CD14-positive monocyte (primary cell): ENCODE results near the gene TP73. TPM values are rescaled to one million over a fixed set of nuclear protein-coding genes. Genes with fewer than 3 reads are reported as not detected.
A peak's percentile ranks its signal among the peaks of the same experiment; 100 is the strongest.
"Not testable (repeated sequence)": the region's sequence is repeated elsewhere in the genome, so short reads cannot be mapped to it uniquely, and the experiment has no call there.

Experiments
- DNase-seq, 3 donors: peaks; one replicate each; pipeline ENCODE4 v3.0.0-alpha.2; 2011 to 2022
- H2AFZ ChIP-seq: 2 replicates; pipeline ENCODE4 v1.6.0; 2012; ENCODE audit warnings: mild to moderate bottlenecking, low read depth, low read length, inconsistent platforms; ENCODE audit not compliant: insufficient read depth, poor library complexity, severe bottlenecking
- H3K27ac ChIP-seq, 2 donors: 1 replicate in 1 of 2; 2 replicates in 1 of 2; pipeline ENCODE4 v1.5.1; 2012 to 2013; ENCODE audit warnings: low read length in 2 of 2, control low read depth in 1 of 2, inconsistent platforms in 1 of 2, low read depth in 1 of 2, mild to moderate bottlenecking in 1 of 2
- H3K27me3 ChIP-seq, 2 donors: one replicate each; pipeline versions ENCODE4 v1.6.0 to v1.6.1; 2011 to 2013; ENCODE audit warnings: low read length in 2 of 2; ENCODE audit not compliant: control insufficient read depth in 2 of 2, insufficient read depth in 2 of 2
- H3K36me3 ChIP-seq, 2 donors: replicated peaks in 1 of 2; 1 replicate in 1 of 2; 2 replicates in 1 of 2; pipeline versions ENCODE4 v1.5.1 to v1.6.1; 2012 to 2013; ENCODE audit warnings: low read length in 2 of 2, control low read depth in 1 of 2, inconsistent platforms in 1 of 2, mild to moderate bottlenecking in 1 of 2; ENCODE audit not compliant: insufficient read depth in 2 of 2, control insufficient read depth in 1 of 2
- H3K4me1 ChIP-seq, 2 donors: 1 replicate in 1 of 2; 2 replicates in 1 of 2; pipeline versions ENCODE4 v1.5.1 to v1.6.1; 2012 to 2013; ENCODE audit warnings: low read length in 2 of 2, control low read depth in 1 of 2, inconsistent platforms in 1 of 2, mild to moderate bottlenecking in 1 of 2, moderate library complexity in 1 of 2; ENCODE audit not compliant: insufficient read depth in 2 of 2, control insufficient read depth in 1 of 2
- H3K4me2 ChIP-seq: replicated peaks from 2 replicates; pipeline ENCODE3; 2012; ENCODE audit warnings: low read length, moderate library complexity, mild to moderate bottlenecking; ENCODE audit not compliant: poor library complexity, severe bottlenecking; ENCODE audit errors: extremely low read depth
- H3K4me3 ChIP-seq, 3 experiments: fragments of 200-600 bp in 1 of 3; sonication (generic) in 1 of 3; replicated peaks in 1 of 3; 1 replicate in 2 of 3; 2 replicates in 1 of 3; pipeline ENCODE4 v1.5.1; 2011 to 2013; ENCODE audit warnings: low read length in 3 of 3, mild to moderate bottlenecking in 3 of 3, control low read depth in 2 of 3, low read depth in 2 of 3, inconsistent platforms in 1 of 3, moderate library complexity in 1 of 3
- H3K79me2 ChIP-seq: 2 replicates; pipeline ENCODE4 v1.6.0; 2012; ENCODE audit warnings: mild to moderate bottlenecking, control low read depth, inconsistent platforms, low read length, moderate library complexity; ENCODE audit not compliant: insufficient read depth
- H3K9ac ChIP-seq: 2 replicates; pipeline ENCODE4 v1.6.0; 2017; ENCODE audit warnings: low read length, mild to moderate bottlenecking; ENCODE audit not compliant: insufficient read depth, poor library complexity, severe bottlenecking
- H3K9me3 ChIP-seq, 2 donors: replicated peaks in 1 of 2; 1 replicate in 1 of 2; 2 replicates in 1 of 2; pipeline versions ENCODE4 v1.5.1 to v1.6.1; 2012 to 2013; ENCODE audit warnings: low read length in 2 of 2, control low read depth in 1 of 2; ENCODE audit not compliant: control insufficient read depth in 1 of 2, insufficient read depth in 1 of 2
- H4K20me1 ChIP-seq: 2 replicates; pipeline ENCODE4 v1.6.0; 2012; ENCODE audit warnings: mild to moderate bottlenecking, low read length, control low read depth, moderate library complexity; ENCODE audit not compliant: insufficient read depth
- H3K27ac Mint-ChIP-seq, 7 donors: one replicate each; pipeline ENCODE4 v1.8.0; 2020; ENCODE audit warnings: mild to moderate bottlenecking in 7 of 7, mixed read lengths in 7 of 7, moderate library complexity in 6 of 7, inconsistent platforms in 2 of 7
- H3K27me3 Mint-ChIP-seq, 3 donors: one replicate each; pipeline ENCODE4 v1.8.0; 2021 to 2022; ENCODE audit warnings: low read depth in 3 of 3, mild to moderate bottlenecking in 3 of 3, mixed read lengths in 3 of 3, moderate library complexity in 3 of 3, inconsistent platforms in 1 of 3
- H3K36me3 Mint-ChIP-seq, 2 donors: one replicate each; pipeline ENCODE4 v1.8.0; 2020; ENCODE audit warnings: mixed read lengths in 2 of 2, inconsistent platforms in 1 of 2, mild to moderate bottlenecking in 1 of 2
- H3K4me1 Mint-ChIP-seq: one replicate; pipeline ENCODE4 v1.8.0; 2020; ENCODE audit warnings: mild to moderate bottlenecking, mixed read lengths
- H3K4me3 Mint-ChIP-seq, 2 donors: one replicate each; pipeline ENCODE4 v1.8.0; 2020; ENCODE audit warnings: mild to moderate bottlenecking in 2 of 2, mixed read lengths in 2 of 2, moderate library complexity in 1 of 2
- H3K9me3 Mint-ChIP-seq, 7 donors: one replicate each; pipeline ENCODE4 v1.8.0; 2020 to 2022; ENCODE audit warnings: mixed read lengths in 7 of 7, mild to moderate bottlenecking in 6 of 7, moderate library complexity in 6 of 7, inconsistent platforms in 2 of 7
- WGBS: methylation state at CpG from one replicate; pipeline ENCODE4 v1.1.5; 2013; ENCODE audit warnings: missing lambda C conversion rate; ENCODE audit not compliant: insufficient coverage; 5-methylcytosine and 5-hydroxymethylcytosine counted together
- intact Hi-C, 2 donors: fragments of 100-400 bp; cut with micrococcal nuclease; formaldehyde crosslinking; loops; one replicate each; pipeline versions ENCODE4 v1.15.0 to v1.15.1; 2023
- polyA plus RNA-seq, 3 donors: library from polyadenylated mRNA; depleted of rRNA in 1 of 3; unstranded in 2 of 3; stranded (reverse) in 1 of 3; fragments of 300-500 nt in 2 of 3; fragments of >200 nt in 1 of 3; fragmentation: Illumina TruSeq in 2 of 3; gene quantifications; 1 replicate in 2 of 3; 2 replicates in 1 of 3; pipeline ENCODE4 v1.2.3, GENCODE V29; 2012 to 2021
- TF ChIP-seq, protein P1 (sequence below): fragments of 200-600 bp; IDR thresholded peaks from one replicate; pipeline ENCODE4 v1.8.0; 2022; ENCODE audit warnings: antibody characterized with exemption, mild to moderate bottlenecking

The TP73 gene
- polyA plus RNA-seq, 3 donors: 0.21 to 0.42 TPM; not detected in 1

DNA sequence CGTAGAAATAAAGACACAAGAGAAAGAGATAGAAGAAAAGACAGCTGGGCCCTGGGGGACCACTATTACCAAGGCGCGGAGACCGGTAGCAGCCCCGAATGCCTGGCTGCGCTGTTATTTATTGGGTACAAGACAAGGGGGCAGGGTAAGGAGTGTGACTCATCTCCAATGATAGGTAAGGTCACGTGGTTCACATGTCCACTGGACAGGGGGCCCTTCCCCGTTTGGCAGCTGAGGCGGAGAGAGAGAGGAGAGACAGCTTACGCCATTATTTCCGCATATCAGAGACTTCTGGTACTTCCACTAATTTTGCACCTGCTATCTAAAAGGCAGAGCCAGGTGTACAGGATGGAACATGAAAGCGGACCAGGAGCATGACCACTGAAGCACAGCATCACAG, 31.6 kb upstream of the TP73 start:
- Histone ChIP-seq H3K9me3 (no peaks in the 10 kb centered on the region), H3K27ac (no peak overlapping the region), H3K36me3 (no peaks in the 10 kb centered on the region), H3K4me2 (no peak overlapping the region), H3K4me1 (peaks cover 32 to 42% of the 10 kb centered on the region in 2 donors), H3K9ac (no peak overlapping the region), H4K20me1 (peaks cover 15% of the 10 kb centered on the region), H3K79me2 (peaks cover 13% of the 10 kb centered on the region), H2AFZ (no peak overlapping the region), H3K4me3 (no peak overlapping the region), H3K27me3 (no peaks in the 10 kb centered on the region)
- intact Hi-C loops: loop anchor here in 1 of 2 donors (10.0 kb wide), 2 partner anchors 154 to 284 kb away; partner anchors contain the start of genes C1orf174 and SMIM1
- DNase-seq: no peak
- peaks cover 0 to 1% (median 0%) of the 10 kb centered on the region in 7 donors for H3K9me3 Mint-ChIP-seq
- no peak overlapping the region for H3K27ac Mint-ChIP-seq
- 89% methylated on average over 5 of the region's 12 CpGs for WGBS
- peaks cover 5 to 7% of the 10 kb centered on the region in 2 donors for H3K36me3 Mint-ChIP-seq
- TF ChIP-seq, protein P1, sequence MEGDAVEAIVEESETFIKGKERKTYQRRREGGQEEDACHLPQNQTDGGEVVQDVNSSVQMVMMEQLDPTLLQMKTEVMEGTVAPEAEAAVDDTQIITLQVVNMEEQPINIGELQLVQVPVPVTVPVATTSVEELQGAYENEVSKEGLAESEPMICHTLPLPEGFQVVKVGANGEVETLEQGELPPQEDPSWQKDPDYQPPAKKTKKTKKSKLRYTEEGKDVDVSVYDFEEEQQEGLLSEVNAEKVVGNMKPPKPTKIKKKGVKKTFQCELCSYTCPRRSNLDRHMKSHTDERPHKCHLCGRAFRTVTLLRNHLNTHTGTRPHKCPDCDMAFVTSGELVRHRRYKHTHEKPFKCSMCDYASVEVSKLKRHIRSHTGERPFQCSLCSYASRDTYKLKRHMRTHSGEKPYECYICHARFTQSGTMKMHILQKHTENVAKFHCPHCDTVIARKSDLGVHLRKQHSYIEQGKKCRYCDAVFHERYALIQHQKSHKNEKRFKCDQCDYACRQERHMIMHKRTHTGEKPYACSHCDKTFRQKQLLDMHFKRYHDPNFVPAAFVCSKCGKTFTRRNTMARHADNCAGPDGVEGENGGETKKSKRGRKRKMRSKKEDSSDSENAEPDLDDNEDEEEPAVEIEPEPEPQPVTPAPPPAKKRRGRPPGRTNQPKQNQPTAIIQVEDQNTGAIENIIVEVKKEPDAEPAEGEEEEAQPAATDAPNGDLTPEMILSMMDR: no peak
- H3K27me3 Mint-ChIP-seq: peaks cover 2 to 22% (median 7%) of the 10 kb centered on the region in 3 donors
- peaks cover 45% of the 10 kb centered on the region for H3K4me1 Mint-ChIP-seq
- no peak overlapping the region for H3K4me3 Mint-ChIP-seq

GRCh38 chr1:3621151-3621671, 31.1 kb upstream of the TP73 start:
- H3K4me3 Mint-ChIP-seq, H3K36me3 ChIP-seq, H3K27ac Mint-ChIP-seq, H2AFZ ChIP-seq, H3K27ac ChIP-seq, H3K9ac ChIP-seq, H3K4me3 ChIP-seq, H3K4me2 ChIP-seq, H3K9me3 Mint-ChIP-seq, H3K9me3 ChIP-seq, H3K27me3 ChIP-seq: not testable (repeated sequence)
- Histone ChIP-seq H4K20me1 (peaks cover 17% of the 10 kb centered on the region), H3K79me2 (peaks cover 18% of the 10 kb centered on the region), H3K4me1 (peaks cover 37 to 46% of the 10 kb centered on the region in 2 donors)
- peak in 2 of 3 donors; percentile 28 to 59 for DNase-seq
- Mint-ChIP-seq H3K27me3 (peaks cover 2 to 22% (median 7%) of the 10 kb centered on the region in 3 donors), H3K36me3 (peaks cover 9 to 11% of the 10 kb centered on the region in 2 donors), H3K4me1 (peaks cover 50% of the 10 kb centered on the region)
- TF ChIP-seq, protein P1: peak; percentile 77
- 50% methylated on average over 3 of the region's 15 CpGs for WGBS
- intact Hi-C loops: loop anchor here in 1 of 2 donors (10.0 kb wide), 2 partner anchors 154 to 284 kb away; partner anchors contain the start of genes C1orf174 and SMIM1

- Histone ChIP-seq H3K4me1 (peaks cover 37 to 46% of the 10 kb centered on the region in 2 donors), H4K20me1 (peaks cover 17% of the 10 kb centered on the region), H3K79me2 (peaks cover 19% of the 10 kb centered on the region)
- H3K27me3 ChIP-seq, H3K4me3 Mint-ChIP-seq, H3K27ac ChIP-seq, H3K9me3 Mint-ChIP-seq, H3K36me3 ChIP-seq, H3K4me3 ChIP-seq, H3K9ac ChIP-seq, DNase-seq, H3K9me3 ChIP-seq, H2AFZ ChIP-seq, H3K4me2 ChIP-seq: not testable (repeated sequence)
- H3K4me1 Mint-ChIP-seq: peaks cover 51% of the 10 kb centered on the region
- H3K27ac Mint-ChIP-seq: peak overlapping the region in 3 of 7 donors; percentile 47 to 77 (median 58)
- intact Hi-C loops: loop anchor here in 1 of 2 donors (10.0 kb wide), 2 partner anchors 153 to 283 kb away; partner anchors contain the start of genes C1orf174 and SMIM1
- peaks cover 2 to 22% (median 6%) of the 10 kb centered on the region in 3 donors for H3K27me3 Mint-ChIP-seq
- H3K36me3 Mint-ChIP-seq: peaks cover 10 to 16% of the 10 kb centered on the region in 2 donors
- WGBS: no CpG with 5 or more reads among the region's 9 CpGs
Measured at GRCh38 chr1:3622102-3622501, 30.2 kb upstream of the TP73 start.
